ENCODE results near the gene RHEB.
"Not testable (repeated sequence)": the region's sequence is repeated elsewhere in the genome, so short reads cannot be mapped to it uniquely, and the experiment has no call there.

Gene RHEB, protein sequence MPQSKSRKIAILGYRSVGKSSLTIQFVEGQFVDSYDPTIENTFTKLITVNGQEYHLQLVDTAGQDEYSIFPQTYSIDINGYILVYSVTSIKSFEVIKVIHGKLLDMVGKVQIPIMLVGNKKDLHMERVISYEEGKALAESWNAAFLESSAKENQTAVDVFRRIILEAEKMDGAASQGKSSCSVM

DNA sequence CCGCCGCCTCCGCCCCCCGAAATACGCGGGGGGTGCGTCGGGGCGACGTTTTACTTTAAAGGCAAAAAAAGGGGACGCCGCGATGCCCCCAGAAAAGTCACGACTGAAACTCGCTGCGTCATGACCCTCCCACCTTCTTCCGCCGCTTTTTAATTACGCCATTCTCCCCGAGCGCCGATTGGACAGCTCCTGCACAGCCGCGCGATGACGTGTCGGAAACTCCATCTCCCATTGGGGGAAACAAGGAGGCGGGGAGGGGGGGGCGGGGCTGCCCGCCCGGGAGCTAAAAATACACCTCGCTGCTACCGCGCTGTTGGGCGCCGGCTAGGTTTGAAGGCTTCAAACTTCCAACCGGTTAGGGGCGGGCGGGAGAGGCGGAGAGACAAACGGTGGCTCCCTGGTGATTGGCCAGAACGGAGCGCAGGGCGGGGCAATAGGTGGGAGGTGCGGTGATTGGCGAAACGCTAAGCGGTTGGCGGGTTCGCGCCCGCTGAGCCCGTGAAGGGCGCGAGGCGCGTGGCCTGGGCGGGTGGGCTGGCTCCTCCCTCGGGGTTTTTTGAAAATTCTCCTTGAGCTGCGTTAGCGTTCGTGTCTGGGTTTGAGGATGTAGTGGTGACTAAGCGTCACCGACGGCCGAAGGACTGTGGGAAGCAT lies at the start of gene RHEB:
TSS of gene RHEB (minus strand) at position 131 of the 654 bp plus-strand sequence. CDS start 384 bp downstream, outside the sequence.
- peak; percentile 98 for DNase-seq

DNA sequence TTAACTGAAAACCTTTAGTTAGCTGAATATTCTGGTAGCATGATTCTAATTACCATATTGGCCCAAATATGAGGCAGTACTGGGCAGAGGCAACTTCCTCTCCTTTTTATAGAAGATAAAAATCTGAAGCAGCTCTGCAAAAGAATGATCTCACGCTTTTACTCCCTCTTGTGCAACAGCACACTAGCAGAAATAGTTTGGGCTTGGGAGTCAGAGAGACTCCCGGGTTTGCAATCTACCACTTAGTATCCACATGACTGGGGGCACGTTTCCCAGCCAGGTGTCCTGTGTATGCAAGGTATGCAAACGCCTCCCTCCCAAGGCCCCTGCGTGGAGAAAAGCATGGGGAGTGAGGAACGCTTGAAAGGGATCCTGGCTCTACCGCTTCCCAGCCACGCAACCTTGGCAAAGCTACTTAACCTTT lies 47.2 kb upstream of the RHEB start:
- no peak for DNase-seq

DNA sequence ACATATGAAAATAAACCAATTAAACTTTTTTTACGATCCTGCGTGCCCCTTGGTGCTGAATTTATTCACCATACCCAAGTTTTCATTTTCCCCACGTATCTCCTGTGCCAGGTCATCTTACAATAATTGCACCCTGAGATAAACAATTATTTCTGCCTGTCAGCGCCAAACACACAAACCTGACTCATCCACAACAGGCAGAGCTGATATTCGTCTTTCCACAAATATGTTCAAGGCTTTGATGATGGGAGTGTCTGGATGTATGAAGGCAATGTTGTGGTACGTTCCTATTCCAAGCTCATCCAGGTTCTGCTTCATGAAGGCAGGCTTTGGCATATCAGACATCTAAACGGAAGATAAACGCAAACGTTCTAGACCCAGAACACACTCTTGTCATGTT lies 45.8 kb upstream of the RHEB start:
- DNase-seq, result no peak

GRCh38 chr7:151560243-151560642 lies 40.5 kb upstream of the RHEB start:
- DNase-seq, result no peak

GRCh38 chr7:151559557-151560183 lies 40.0 kb upstream of the RHEB start:
- DNase-seq, result no peak

DNA sequence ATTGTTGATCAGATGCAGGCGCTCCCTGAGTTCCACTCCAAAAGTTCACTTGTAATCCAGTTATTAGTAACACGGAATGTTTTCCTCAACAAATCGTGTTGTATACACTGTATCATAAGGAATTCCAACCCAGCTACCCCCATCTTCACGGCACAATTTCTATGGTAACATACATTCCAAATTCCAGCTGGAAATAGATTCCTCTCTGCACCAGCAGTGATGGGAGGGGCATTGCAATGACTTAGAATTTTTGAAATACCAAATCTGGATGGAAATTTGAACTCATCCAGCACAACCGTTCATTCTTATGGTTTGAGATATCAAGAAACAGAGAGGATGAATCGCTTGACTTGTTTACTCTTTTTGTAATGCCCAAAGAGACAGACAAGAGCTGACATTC lies 38.9 kb upstream of the RHEB start:
- no peak for DNase-seq

GRCh38 chr7:151556592-151556991 lies 36.9 kb upstream of the RHEB start:
- DNase-seq, result no peak

- peak; percentile 8 for DNase-seq
Observed at GRCh38 chr7:151553356-151553755, 33.7 kb upstream of the RHEB start.

DNA sequence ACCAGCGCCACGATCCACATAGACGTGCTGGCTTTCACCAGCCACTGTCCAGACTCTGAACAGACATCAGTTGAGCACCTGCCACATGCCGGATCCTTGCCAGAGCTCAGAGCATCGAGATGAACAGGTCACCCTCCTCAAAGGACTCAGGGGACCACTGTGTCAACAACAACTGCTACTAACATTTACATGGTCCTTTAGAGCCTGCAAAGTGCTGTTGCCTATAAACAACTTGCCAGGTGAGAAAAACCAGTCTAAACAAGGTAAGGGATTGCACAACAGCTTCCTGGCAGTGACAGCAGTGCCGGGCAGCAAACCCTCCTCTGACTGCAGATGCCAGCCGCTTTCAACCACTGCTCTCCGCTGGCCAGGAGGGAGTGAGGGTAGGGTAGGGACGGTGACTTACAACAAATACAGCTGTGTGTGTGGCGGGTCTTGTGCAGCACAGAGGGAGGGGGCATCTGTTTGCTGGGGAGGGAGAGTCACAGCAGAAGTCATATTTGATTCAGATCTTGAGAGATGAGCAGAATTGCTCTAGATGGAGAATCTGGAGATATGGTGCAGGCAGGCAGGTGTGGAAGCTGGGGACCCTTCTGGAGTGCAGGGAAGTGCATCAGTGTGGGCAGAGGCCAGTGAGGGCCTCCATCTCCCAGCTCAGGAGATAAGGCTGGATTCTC lies 32.8 kb upstream of the RHEB start:
- no peak for DNase-seq

DNA sequence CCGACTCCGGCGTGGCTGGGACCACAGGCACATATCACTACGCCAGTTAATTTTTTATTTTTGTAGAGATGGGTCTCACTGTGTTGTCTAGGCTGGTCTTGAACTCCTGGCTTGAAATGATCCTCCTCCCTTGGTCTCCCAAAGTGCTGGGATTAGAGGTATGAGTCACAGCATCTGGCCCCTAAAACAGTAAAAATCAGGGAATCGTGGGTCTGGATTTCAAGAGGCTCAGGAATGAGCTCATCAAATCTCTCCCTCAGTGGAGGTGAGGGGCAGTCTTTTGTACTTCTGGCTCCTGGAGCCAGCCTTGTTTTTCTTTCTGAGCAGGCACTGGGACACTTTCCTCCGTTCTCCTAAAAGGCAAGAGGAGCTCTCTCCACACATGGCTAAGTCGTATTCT lies 32.1 kb upstream of the RHEB start:
- no peak for DNase-seq

DNA sequence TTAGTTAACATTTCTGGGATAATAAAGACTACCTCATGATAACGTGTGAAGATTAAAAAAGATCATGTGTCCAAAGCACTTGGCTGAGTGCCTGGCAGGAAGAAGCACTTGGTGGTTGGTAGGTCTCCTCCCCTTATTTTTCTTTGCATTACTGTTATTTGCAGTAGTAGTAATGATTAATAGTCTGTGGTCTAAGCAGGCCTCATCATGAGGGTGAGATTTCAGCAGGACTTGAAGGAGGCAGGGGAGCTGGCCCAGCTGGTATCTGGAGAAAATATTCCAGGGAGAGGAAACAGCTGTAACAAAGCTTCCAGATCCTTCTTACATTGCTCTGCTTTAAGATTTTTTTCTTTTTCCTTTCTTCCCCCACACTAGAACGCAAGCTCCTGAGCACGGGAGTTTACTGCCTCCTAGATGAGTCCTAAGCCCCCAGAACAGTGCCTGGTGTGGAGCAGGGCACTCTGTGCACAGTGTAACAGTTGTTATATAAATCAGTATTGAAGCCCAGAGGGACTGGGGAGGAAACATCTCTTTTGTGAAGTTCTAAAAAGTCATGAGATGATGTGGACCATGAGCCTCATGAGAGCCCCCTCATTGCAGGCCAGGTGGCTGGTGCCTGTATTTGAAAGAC lies 31.1 kb upstream of the RHEB start:
- DNase-seq, result no peak

GRCh38 chr7:151549644-151550043 lies 29.9 kb upstream of the RHEB start:
- DNase-seq, result no peak

- no peak for DNase-seq
Observed at GRCh38 chr7:151549083-151549482, 29.4 kb upstream of the RHEB start.

DNA sequence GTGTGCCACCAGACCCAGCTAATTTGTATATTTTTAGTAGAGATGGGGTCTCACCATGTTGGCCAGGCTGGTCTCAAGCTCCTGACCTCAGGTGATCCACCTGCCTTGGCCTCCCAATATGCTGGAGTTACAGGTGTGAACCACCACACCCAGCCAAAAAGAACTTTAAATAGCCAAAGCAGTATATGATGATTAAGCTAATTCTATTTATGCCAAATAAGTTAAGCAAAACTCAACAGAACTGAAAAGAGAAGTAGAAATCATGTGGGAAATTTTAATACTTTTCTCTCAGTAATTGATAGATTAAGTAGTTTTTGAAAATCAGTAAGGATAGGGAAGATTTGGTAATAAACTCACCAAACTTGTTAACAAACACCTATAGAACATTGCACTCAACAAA lies 24.5 kb upstream of the RHEB start:
- no peak for DNase-seq

DNA sequence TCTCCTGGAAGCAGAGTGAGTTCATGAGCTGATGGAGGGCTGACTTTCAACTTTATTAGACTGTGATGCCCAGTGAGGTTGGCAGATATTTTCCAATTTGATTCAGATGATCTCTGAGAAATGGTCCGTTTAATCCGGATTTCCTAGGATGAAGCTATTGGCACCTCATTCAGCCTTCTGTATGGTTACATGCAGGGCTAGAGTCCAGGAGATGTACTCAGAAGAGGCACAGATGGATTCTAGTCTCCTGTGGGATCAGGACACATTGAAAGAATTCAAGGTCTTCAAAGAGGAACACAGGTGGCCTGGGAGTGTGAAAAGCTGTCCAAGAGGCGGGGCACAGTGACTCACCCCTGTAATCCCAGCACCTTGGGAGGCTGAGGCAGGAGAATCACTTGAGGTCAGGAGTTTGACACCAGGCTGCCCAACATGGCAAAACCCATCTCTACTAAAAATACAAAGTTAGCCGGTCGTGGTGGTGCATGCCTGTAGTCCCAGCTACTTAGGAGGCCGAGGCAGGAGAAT lies 23.0 kb upstream of the RHEB start:
- no peak for DNase-seq

DNA sequence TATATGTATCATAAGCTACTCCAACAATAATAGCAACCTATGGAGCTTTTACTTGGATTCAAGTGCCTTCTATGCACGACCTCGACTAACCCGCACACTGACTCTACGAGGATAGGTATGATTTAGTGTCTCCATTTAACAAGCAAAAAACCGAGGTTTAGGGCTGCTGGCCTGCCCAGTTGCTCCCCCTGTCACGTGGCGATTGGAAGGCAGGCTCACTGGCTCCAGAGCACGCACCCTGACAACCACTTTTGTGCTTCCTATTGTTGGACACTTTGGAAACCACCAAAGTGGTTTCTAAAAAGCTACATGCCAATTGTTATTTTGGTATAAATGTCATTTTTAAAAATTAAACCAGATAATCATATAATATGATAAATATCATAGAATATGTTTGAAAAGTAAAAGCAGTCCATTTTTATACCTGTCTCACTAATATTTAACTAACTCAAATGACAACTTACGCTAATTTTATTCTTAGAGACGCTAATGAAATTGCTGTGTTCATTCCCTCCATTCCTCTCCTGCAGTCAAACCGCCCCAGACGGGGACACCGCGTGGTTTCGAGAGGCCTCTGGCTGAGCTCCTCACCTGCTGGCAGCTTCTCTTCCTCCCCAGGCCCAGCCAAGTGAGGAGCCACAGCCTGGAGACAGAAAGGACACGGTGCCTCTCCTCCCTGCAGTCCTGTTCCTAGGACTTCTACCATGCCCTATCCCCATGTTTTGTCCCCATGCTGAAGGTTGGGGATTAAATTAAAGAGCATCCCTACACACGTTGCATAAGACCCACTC lies 22.2 kb upstream of the RHEB start:
- DNase-seq, result no peak

GRCh38 chr7:151540146-151540545 lies 20.5 kb upstream of the RHEB start:
- DNase-seq, result no peak

DNA sequence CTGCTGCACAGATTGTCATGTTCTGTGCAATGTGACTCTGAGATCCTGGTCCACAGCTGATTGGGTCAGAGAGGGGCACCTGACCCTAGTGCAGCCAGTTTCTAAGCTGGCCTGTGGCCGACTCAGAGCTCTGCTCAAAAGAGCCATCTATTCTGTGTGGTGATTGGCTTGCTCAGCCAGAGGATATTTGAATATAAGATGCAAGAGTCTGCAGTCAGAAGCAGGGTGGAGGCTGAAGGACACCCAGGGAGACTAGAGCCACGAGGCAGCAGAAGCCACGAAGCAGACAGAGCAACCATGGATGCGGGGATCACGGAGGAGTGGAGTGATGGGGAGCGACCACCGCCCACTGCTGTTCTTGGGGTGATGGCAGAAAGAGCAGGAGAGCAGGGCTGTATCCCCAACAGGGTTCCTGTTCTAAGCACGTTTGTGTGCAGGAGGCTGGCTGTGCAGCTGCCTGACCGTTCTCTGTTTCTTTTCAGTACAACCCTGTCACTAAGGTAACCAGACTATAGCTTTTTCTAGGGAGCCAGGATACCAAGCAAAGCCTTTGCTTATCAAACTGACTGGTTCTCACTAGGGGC lies 19.5 kb upstream of the RHEB start:
- peak; percentile 87 for DNase-seq

DNA sequence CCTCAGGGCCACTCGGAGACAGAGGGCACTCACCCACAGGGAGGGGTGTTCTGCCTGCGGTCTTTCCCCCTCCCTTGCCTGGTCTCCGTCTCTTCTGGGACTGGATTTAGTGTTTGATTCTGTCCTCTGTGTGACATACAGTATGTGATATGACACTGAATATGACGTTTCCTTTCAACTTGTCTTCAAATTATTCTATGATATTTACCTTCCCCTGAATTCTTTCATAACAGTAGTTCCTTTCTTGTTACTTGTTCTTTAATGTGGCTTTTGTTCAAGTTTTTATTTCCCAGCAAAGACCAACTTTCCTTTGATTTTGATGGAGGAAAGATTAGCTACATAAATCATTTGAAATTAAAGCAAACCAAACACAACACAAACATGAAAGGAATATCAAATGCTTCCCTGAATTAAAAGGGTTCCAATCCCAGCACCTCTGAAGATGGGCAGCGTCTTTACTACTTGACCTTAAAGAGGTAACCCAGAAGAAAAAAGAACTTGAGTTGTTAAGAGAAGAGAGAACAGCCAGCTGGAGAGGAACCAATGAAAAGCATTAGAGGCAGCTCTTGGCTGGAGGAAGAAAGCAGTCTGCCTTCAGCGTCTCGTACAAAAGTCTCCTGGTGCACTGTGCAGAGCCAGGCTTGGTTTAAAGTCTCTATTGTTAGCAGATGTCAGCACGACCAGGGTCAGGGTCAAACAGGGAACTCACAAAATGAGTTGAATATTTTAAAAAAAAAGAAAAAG lies 18.3 kb upstream of the RHEB start:
- peak; percentile 26 for DNase-seq

GRCh38 chr7:151536178-151536577 lies 16.5 kb upstream of the RHEB start:
- not testable (repeated sequence) for DNase-seq

GRCh38 chr7:151529842-151530241 lies 10.1 kb upstream of the RHEB start:
- no peak for DNase-seq

Measured in retina (tissue), 1 donor.